KBM-7 (cell line): Measurements from ENCODE around the gene ANKDD1B.
"Not testable (repeated sequence)": the region's sequence is repeated elsewhere in the genome, so short reads cannot be mapped to it uniquely, and the experiment has no call there.

Experiments
- DNase-seq: peaks from one replicate; pipeline ENCODE4 v3.0.0-alpha.2; 2015
- in situ Hi-C: fragments of 300-500 bp; cut with MboI; formaldehyde crosslinking; loops from 2 replicates; pipeline ENCODE4 v1.14.3; 2020; ENCODE audit warnings: low sequenced_read_pairs, low pct_unique_long_range_greater_than_20kb, mixed read lengths

ANKDD1B gene

DNA sequence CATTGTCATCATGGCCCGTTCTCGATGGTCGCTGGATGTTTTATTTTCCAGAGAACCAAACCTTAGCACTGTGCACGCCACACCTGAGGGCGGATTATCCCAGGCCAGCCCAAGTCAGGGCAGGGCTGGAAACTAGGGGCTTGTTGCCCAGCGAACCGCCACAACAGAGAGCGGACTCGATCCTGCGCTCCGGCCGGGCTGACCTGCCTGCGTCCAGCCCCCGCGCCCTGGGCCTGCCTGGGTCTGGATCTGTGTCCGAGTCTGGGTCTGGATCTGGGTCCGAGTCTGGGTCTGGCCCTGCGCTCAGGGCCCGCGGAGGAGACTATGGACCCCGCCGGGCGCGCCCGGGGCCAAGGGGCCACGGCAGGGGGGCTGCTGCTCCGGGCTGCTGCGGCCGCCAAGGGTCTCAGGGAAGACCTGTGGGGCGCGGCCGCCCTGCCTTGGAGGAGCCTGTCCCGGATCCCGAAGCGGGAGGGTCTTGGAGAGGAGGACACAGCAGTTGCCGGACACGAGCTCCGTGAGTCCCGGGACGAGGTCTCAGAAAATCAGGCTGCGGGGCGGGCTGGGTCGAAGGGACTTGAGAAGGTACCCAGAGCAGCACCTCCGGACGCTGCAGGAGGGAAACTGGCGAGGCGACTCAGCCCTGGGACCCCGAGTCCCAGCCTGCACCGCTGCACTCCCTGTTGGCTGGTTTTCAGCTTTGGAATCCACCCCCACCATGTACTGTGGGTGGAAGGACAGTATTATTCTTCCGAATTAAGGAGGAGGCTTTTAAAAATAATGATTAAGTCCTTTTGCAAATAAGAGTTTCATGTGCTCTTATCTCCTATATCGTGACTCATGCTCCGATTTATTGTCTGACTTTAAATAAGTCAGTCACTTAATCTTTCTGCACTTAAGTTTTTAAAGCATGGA, at the start of gene ANKDD1B:
Gene ANKDD1B, plus strand, starts transcription at position 143 of the 915 bp plus-strand sequence. Its CDS starts 182 bp downstream, at position 325.
- in situ Hi-C loops: no loop called here
- no peak for DNase-seq

DNA sequence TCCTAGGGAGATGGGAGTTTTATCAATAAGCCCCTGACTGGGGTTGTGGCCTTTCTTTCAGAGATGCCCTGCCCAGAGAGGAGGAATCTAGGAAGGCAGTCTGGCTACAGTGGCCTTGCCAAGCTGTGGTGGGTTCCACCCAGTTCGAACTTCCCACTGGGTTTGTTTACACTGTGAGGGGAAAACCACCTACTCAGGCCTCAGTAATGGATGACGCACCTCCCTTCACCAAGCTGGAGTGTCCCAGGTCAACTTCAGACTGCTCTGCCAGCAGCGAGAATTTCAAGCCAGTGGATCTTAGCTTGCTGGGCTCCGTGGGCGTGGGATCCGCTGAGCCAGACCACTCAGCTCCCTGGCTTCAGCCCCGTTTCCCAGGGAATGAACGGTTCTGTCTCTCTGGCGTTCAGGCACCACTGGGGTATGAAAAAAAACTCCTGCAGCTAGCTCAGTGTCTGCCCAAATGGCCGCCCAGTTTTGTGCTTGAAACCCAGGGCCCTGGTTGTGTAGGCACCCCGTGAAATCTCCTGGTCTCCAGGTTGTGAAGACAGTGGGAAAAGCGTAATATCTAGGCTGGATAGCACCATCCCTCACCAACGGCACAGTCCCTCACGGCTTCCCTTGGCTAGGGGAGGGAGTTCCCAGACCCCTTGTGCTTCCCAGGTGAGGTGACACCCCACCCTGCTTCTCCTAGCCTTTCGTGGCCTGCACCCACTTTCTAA, 45.1 kb upstream of the ANKDD1B start:
- DNase-seq, in situ Hi-C loops: not testable (repeated sequence)

DNA sequence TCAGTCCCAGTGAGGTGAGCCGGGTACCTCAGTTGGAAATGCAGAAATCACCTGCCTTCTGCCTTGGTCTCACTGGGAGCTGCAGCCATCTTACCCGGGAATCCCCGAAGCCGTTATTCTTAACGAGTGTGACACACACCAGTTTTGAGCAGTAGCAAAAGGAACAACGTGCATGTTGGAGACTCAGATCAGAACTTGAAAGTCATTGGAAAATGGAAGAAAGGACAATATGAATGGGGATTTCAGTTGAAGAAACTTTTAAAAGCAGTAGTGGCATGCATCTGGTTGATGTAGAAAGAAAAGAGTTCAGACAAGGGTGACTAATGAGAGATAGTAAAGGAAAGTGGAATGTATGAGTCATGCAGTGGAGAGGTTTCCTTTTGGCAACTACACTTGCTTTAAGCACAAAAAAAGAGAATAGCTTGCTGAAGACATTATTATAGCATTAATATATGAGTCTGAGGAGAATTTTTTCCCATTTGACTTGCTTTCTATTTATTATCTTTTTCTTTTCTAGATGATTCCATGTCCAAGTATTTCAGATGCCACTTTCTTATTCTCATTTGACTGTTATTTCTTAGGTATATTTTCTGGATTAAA, 44.4 kb upstream of the ANKDD1B start:
- in situ Hi-C loops: no loop called here
- peak; percentile 75 for DNase-seq

DNA sequence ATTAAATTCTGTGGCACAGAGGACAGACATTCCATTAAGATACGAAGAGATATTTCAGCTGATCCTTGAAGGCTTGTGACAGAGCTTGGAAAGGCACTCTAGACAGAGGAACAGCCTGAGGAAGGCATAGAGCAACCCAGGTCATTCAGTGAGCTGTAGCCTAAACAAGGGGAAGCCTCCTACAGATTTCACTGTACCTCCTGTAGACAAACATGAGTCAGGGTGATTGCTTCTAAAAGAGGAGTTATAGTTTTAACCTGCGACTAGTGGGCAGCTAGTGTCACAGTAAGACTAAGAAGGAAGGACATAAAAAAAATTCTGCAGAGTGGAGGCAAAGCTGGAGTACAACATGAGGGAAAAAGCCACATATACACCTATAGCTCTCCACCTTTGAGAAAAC, 43.5 kb upstream of the ANKDD1B start:
- in situ Hi-C loops: no loop called here
- peak; percentile 21 for DNase-seq

DNA sequence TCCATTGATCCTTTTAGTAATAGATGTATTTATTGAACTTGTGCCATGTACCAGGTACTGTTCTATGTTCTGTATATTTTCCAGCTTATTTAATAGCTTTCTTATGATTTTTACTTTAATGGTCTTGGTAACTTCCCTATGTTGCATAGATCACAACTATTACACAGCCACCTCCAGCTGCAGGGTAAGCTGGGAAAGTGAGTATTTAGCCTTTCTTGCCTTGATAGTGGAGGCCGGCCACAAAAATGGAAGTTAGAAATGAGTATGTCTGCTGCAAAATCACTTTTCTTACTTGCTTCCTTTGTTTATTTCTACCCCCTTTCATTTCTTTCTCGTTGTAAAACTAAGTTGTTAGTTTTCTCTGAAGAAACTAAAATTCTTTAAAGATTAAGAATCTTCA, 43.1 kb upstream of the ANKDD1B start:
- in situ Hi-C loops: no loop called here
- DNase-seq: no peak

DNA sequence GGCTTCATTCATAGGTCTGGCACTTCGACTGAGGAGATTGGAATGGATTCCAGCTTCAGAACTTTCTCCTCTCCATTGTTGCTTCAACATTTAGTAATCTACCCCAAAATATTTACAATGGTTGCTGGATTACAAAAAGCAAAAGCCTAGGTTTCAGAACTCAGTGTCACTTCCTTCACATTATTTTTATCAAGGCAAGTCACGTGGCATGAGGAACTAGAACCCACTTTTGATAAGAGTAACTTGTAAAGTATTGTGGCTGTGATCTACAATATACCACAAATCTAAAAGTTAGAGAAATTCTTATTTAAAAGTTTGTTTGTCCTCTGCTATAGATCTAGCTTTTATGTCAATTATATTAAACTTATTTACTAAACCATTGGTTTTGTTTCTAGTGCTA, 39.7 kb upstream of the ANKDD1B start:
- in situ Hi-C loops: no loop called here
- no peak for DNase-seq

DNA sequence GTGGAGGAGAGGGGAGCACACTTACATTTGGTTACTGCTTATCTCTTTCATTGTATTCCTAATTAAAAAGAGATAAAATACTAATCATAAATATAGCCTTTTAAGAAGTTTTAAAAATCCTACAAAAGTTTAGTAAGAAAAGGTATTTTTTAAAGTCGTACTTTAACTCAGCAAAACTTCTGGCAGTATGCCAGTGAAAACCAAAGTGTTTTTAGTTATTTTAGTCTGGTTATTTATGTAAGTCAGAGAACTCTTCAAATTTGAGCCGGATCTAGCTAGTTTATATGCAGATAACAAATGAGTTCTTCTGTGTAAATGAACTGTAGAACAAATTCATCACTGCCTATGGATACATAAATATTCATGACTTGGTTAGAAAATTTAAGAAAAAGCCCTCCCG, 36.5 kb upstream of the ANKDD1B start:
- in situ Hi-C loops: no loop called here
- no peak for DNase-seq

DNA sequence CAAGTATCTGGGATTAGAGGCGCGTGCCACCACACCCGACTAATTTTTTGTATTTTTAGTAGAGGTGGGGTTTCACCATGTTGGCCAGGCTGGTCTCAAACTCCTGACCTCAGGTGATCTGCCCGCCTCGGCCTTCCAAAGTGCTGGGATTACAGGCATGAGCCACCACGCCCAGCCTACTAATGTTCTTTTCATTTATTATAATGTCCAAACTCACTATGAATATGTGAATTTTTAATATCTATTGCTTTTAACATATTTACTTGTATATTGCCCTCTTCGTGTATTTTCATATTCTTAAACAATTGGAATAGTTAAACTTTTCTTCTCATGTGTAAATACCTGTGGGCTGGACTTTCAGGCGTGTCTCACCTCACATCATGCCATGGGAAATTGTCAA, 33.0 kb upstream of the ANKDD1B start:
- DNase-seq, in situ Hi-C loops: not testable (repeated sequence)

DNA sequence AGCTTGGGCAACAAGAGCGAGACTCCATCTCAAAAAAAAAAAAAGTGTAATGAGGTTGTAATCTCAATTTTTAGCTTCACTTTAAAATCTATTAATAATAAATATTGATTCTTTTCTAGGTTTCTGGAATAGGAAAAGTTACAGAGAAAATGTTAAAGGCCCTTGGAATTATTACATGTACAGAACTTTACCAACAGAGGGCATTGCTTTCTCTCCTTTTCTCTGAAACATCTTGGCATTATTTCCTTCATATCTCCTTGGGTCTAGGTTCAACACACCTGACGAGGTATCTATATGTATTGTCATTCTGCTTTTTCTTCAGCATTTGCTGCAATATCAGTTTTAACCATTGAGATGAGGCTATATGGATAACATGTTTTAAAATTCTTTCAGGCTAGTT, 26.6 kb upstream of the ANKDD1B start:
- no peak for DNase-seq
- in situ Hi-C loops: no loop called here

DNA sequence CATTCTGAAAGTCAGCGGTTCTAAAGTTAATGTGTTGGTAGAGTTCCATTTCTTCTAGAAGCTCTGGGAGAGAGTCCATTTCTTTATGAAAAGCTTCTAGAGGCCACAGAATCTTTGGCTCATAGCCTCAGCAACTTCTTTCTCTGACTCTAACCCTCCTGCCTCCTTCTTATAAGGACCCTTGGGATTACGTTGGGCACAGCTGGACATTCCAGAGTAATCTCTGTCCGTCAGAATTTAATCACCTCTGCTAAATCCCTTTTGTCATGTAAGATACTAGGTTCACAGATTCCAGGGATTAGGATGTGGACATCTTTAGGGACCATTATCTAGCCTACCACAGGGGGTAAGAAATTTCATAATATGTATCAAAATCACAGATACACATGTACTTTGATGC, 22.6 kb upstream of the ANKDD1B start:
- in situ Hi-C loops: no loop called here
- no peak for DNase-seq

DNA sequence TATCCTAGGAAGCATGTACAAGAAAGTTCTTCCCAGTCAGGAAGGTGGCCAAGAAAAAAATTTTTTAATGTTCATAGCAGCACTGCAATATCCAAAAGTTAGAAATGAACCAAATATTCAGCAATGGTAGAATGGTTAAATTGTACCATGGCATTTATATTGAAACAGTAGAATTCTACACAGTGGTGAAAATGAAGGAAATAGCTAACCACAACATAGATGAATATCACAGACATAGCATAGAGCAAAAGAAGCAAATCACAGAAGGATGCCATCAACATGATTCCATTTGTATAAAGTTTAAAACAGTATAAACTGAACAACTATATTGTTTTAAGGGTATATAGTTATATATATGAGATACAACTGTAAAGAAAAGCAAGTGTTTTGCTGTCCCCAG, 10.7 kb upstream of the ANKDD1B start:
- in situ Hi-C loops: no loop called here

DNA sequence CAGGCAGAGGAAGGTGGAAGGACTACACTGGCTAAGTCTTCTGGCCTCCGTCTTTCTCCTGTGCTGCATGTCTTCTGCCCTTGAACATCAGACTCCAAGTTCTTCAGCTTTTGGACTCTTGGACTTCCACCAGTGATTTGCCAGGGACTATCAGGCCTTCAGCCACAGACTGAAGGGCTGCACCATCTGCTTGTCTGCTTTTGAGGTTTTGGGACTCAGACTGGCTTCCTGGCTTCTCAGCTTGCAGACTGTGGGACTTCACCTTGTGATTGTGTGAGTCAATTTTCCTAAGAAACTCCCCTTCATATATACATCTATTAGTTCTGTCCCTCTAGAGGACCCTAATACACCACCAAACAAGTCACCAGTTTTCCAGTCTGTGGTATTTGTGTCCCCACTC, 9.7 kb upstream of the ANKDD1B start:
- no peak for DNase-seq
- in situ Hi-C loops: no loop called here

More for the DNA sequence above, 10.7 kb upstream of the ANKDD1B start:
- DNase-seq: no peak

DNA sequence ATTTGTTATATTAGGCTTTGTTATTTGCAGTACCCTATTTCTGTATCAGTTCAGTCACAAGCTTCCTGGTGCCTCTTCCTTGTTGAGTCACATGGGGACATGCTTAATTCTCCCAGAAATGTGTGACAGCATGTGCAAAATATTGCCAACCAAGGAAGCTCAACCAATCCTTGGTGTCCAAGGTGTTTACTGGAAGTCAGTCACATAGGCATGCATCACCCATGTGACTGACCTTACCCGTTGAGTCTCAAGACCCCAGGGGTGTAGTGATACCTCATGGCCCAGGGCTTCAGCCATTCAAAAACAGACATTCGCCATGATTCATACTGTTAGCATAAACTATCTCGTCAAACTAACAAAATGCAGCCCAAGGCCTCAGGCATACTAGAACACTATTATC, 9.3 kb upstream of the ANKDD1B start:
- in situ Hi-C loops: no loop called here
- DNase-seq: no peak

DNA sequence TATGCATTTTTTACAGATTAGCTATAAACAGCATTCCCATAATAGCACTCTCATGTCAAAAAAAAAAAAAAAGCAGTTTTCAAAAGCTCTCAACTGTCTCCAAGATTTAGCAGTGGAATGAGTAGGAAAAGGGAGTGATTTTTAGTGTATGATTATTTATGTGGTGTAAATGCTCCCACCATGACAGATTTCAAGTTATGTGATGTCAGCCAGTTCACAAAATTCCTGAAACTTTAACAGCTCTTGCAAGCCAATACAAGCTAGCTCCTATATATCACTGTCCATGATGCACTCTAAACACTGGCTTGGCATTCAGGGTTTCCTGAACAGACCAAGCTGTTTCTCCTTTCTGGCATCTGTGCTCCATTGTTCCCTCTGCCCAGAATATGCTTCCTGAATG, 7.9 kb upstream of the ANKDD1B start:
- DNase-seq: no peak
- in situ Hi-C loops: no loop called here

DNA sequence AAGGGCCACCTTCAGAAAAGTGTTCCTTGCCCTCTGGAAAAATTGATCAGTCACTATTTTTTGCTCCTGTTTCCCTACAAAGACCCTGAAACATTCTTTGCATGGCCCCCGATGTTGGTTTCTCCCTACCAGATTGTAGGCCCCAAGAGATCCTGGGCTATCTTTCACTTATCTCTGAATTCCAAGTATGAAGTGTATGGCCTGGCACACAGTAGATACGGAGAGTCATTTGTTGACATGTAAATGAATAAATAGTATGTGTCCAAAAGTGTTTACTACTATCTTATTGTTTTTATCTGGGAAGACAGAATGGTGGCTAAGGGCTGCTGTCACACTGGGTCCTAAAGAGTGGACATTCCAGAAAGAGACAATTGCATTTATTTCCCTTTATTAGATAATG, 7.4 kb upstream of the ANKDD1B start:
- in situ Hi-C loops: no loop called here
- DNase-seq: no peak

DNA sequence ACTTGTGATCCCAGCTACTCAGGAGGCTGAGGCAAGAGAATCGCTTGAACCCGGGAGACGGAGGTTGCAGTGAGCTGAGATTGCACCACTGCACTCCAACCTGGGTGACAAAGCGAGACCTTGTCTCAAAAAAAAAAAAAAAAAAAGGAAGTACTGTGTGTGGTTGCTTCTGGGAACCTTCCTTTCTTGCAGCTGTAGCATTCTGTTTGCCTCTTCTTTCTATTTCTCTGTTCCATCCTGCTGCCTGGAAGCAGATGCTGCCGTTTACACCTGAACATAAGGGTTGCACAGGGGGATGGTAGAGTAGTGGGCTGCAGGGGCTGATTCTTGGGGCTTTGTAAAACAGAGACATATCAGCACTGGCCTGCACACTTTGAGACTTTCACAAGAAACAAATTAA, 3.9 kb upstream of the ANKDD1B start:
- in situ Hi-C loops: not testable (repeated sequence)
- DNase-seq: peak; percentile 57

DNA sequence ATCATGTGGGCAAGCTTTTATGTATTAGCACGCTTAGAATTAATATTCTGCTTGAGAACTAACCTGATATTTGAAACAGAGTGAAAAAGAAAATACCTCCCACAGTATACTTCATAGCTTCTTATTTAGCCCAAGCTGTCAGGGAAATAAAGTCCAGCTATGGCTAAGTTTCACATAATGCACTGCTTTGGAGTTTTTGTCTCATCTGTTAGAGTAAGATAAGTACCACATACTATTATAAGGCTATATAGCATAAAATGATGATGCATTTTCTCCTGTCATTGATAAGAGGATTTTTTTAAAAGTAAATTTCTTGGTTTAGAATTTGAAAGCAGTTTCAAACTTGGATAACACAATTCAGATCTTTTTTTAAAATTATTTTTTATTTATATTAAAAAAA, 2.4 kb upstream of the ANKDD1B start:
- DNase-seq: no peak
- in situ Hi-C loops: no loop called here

DNA sequence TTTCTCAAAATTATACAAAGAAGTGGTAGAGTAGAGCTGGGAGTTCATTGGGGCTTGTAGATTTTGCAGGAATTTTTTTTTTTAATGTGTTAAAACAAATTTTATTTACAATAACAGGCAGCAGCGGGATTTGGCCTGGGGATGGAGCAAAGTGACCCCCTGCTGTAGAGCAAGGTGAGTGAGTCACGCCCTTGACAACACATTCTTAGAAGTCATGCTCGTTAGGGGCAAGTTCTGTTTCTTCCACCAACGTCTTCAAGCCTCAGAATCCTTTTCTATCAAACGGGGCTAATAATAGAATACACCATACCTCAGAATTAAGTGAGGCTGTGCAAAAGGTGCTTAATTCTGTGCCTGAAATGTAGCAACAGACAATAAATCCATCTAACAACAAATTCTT, 1.1 kb upstream of the ANKDD1B start:
- in situ Hi-C loops: no loop called here
- DNase-seq: no peak

DNA sequence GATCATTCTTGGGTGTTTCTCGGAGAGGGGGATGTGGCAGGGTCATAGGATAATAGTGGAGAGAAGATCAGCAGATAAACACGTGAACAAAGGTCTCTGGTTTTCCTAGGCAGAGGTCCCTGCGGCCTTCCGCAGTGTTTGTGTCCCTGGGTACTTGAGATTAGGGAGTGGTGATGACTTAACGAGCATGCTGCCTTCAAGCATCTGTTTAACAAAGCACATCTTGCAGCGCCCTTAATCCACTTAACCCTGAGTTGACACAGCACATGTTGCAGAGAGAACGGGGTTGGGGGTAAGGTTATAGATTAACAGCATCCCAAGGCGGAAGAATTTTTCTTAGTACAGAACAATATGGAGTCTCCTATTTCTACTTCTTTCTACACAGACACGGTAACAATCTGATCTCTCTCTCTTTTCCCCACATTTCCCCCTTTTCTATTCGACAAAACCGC, 368 bp upstream of the ANKDD1B start:
- DNase-seq, in situ Hi-C loops: not testable (repeated sequence)

DNA sequence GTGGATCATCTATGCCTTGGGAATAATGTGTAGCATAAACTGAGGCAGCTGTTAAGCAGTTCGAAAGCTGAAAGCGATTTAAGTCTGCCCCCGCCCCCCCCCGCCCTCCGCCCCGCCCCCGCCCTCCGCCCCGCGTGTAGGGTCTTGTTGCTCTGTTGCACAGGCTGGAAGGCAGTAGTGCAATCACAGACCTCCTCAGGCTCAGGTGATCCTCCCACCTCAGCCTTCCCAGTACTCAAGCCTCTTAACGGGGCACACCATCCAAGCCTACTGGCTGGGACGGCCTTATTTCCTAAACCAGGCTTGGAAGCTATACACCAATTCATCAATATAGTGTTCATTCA, 945 bp downstream of the ANKDD1B start:
- in situ Hi-C loops: no loop called here

More for the DNA sequence above, 945 bp downstream of the ANKDD1B start:
- DNase-seq: no peak
